ENCODE data around the gene MRPL44. TPM values are rescaled to one million over a fixed set of nuclear protein-coding genes. Genes with fewer than 3 reads are reported as not detected.

MRPL44 gene
- total and polyA plus RNA-seq, 2 of the 8 experiments (the other 6 are each of a cell fraction or from before 2014, with no cell fraction given) = 32.0 to 53.2 TPM

GRCh38 chr2:223996391-223996790 is 39.1 kb downstream of the MRPL44 start:
- H3K4me3 ChIP-seq (ENCODE audit: extremely low read depth in 1 of 4, insufficient read depth in 2 of 4, low read depth in 3 of 4, low read length in 4 of 4) = no peak overlapping the region
- H2BK120ac ChIP-seq (replicated peaks; ENCODE audit: low read depth, low read length) = no peak overlapping the region
- H3K23ac ChIP-seq (ENCODE audit: insufficient read length) = no peak overlapping the region
- H4K8ac ChIP-seq (ENCODE audit: extremely low read depth, insufficient read depth, low read length) = no peak overlapping the region
- no peaks in the 10 kb centered on the region for H3K23me2 ChIP-seq (ENCODE audit: low read depth, low read length)
- no peaks in the 10 kb centered on the region for H3K9me3 ChIP-seq (ENCODE audit: insufficient read depth in 2 of 2, low read depth in 1 of 2, low read length in 1 of 2)
- no peaks in the 10 kb centered on the region for H3K4me1 ChIP-seq (replicated peaks in 1 of 4; ENCODE audit: control insufficient read depth in 3 of 4, insufficient read depth in 4 of 4, low read length in 3 of 4)
- no peak overlapping the region for H2BK15ac ChIP-seq (ENCODE audit: low read length)
- H3K4ac ChIP-seq (replicated peaks; ENCODE audit: insufficient read length, low read depth, low read length) = no peak overlapping the region
- ChIA-PET CTCF (ENCODE audit: partially characterized antibody) (interaction anchor here (0.6 to 16.7 kb wide), 6 partner anchors 9 to 287 kb away, joined by 3 to 436 read pairs (median 82); no protein-coding TSS in a partner anchor), POLR2A (ENCODE audit: partially characterized antibody) (no interaction called here)
- no peak overlapping the region for H3K9ac ChIP-seq (replicated peaks in 1 of 4; ENCODE audit: extremely low read depth in 1 of 4, low read depth in 3 of 4, low read length in 3 of 4)
- 93% methylated on average over 6 of the region's 6 CpGs; no CpG with 5 or more reads in 1 of the 2 experiments for WGBS, 2 experiments (ENCODE audit: extremely low coverage in 1 of 2, insufficient coverage in 1 of 2, insufficient read length in 1 of 2, insufficient replicate concordance in 2 of 2, low coverage in 1 of 2, low lambda C conversion rate in 2 of 2, missing lambda C conversion rate in 1 of 2)
- H2BK5ac ChIP-seq (ENCODE audit: low read depth, low read length) = no peak overlapping the region
- peaks cover 0 to 1% of the 10 kb centered on the region in 2 experiments for H4K20me1 ChIP-seq (replicated peaks in 1 of 2; ENCODE audit: control insufficient read depth in 1 of 2, insufficient read depth in 2 of 2, low read length in 2 of 2)
- no peak for FAIRE-seq
- no peak for DNase-seq (ENCODE audit: low read depth in 1 of 2, low spot score in 2 of 2)
- H3K14ac ChIP-seq (ENCODE audit: insufficient read length) = no peak overlapping the region
- no peak overlapping the region for H2AK5ac ChIP-seq (ENCODE audit: low read depth, low read length)
- no peak overlapping the region for H2AFZ ChIP-seq (ENCODE audit: low read length)
- H4K5ac ChIP-seq (ENCODE audit: insufficient read length, low read depth, low read length) = no peak overlapping the region
- H2BK20ac ChIP-seq (ENCODE audit: low read length) = no peak overlapping the region
- H3K27me3 ChIP-seq (replicated peaks in 1 of 4; ENCODE audit: control insufficient read depth in 3 of 4, extremely low read depth in 1 of 4, insufficient read depth in 3 of 4, low read length in 3 of 4) = no peaks in the 10 kb centered on the region
- no peaks in the 10 kb centered on the region for H3K79me1 ChIP-seq (ENCODE audit: low read depth, low read length)
- H4K91ac ChIP-seq (replicated peaks; ENCODE audit: insufficient read length, low read length) = no peak overlapping the region
- H3K79me2 ChIP-seq (ENCODE audit: control insufficient read depth in 1 of 2, insufficient read depth in 2 of 2, low read length in 2 of 2) = no peaks in the 10 kb centered on the region
- H3K18ac ChIP-seq (ENCODE audit: extremely low read depth, low read length) = no peak overlapping the region
- H3K4me2 ChIP-seq (ENCODE audit: insufficient read depth in 1 of 2, low read depth in 2 of 2, low read length in 2 of 2) = no peak overlapping the region
- H3K27ac ChIP-seq (ENCODE audit: low read depth, low read length) = no peak overlapping the region
- H2BK12ac ChIP-seq (ENCODE audit: low read depth, low read length) = no peak overlapping the region; the same call in 1 of the 2 replicates
- peaks cover 0 to 6% (median 0%) of the 10 kb centered on the region in 4 experiments; a peak in 2 of 8 replicates for H3K36me3 ChIP-seq (ENCODE audit: control insufficient read depth in 2 of 4, insufficient read depth in 4 of 4, low read length in 3 of 4)
- H3K56ac ChIP-seq (replicated peaks; ENCODE audit: insufficient read length, low read depth, low read length) = no peak overlapping the region
- TF ChIP-seq TAF1 (IDR thresholded peaks at IDR 0.05; ENCODE audit: low read depth, low read length) = no peak
- TF ChIP-seq TAF7 (optimal IDR thresholded peaks at IDR 0.05; ENCODE audit: borderline replicate concordance, low read depth, low read length) = no peak

Measured in H1 (cell line).